BJ (cell line): ENCODE results near the gene LARP6. TPM values are rescaled to one million over a fixed set of nuclear protein-coding genes. Genes with fewer than 3 reads are reported as not detected.

Source experiments
- polyA plus RNA-seq: library from polyadenylated mRNA; depleted of rRNA; stranded (reverse); fragments of >200 nt; gene quantifications from 2 replicates; pipeline ENCODE4 v1.2.3, GENCODE V29; 2011; rRNA removed

Gene LARP6
- polyA plus RNA-seq, 1 experiment, result 108 TPM

Other genes with a start within 250 kb of the LARP6 start
- gene UACA, start 90.6 kb downstream of the LARP6 start, polyA plus RNA-seq, result 143 and 162 TPM in 2 replicates
- gene THAP10, start 38.3 kb upstream of the LARP6 start, polyA plus RNA-seq, result 2.8 and 3.8 TPM in 2 replicates
- gene LRRC49, start 38.7 kb upstream of the LARP6 start, polyA plus RNA-seq, result 6.2 and 8.6 TPM in 2 replicates